KOPT-K1 (cell line): ENCODE data around the gene STAC3.

Experiments used
- H3K27ac ChIP-seq: fragments of 200-600 bp; sonication (generic); 2 replicates; pipeline ENCODE4 v1.5.1; 2016; ENCODE audit warnings: antibody characterized with exemption, mild to moderate bottlenecking, low read depth, low read length; ENCODE audit not compliant: poor library complexity, severe bottlenecking
- H3K36me3 ChIP-seq: fragments of 200-600 bp; sonication (generic); 2 replicates; pipeline ENCODE4 v1.5.1; 2017; ENCODE audit warnings: antibody characterized with exemption, mild to moderate bottlenecking, low read length, moderate library complexity; ENCODE audit not compliant: insufficient read depth
- H3K9me3 ChIP-seq: fragments of 200-600 bp; sonication (generic); 2 replicates; pipeline ENCODE4 v1.5.1; 2017; ENCODE audit warnings: antibody characterized with exemption, low read length, mild to moderate bottlenecking; ENCODE audit not compliant: insufficient read depth, poor library complexity, severe bottlenecking

The STAC3 gene

DNA sequence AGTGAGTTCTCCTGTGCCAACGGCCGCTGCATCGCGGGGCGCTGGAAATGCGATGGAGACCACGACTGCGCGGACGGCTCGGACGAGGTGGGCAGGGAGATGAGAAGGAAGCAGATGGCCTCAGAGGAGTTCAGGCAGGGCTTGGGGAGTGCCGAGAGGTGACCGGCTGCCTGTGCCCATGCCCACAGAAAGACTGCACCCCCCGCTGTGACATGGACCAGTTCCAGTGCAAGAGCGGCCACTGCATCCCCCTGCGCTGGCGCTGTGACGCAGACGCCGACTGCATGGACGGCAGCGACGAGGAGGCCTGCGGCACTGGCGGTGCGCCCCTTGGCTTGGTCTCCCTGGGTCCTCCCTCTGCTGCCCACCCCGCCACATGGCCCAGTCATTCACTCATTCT lies 47.8 kb downstream of the STAC3 start:
- no peaks in the 10 kb centered on the region for H3K9me3 ChIP-seq
- no peak overlapping the region for H3K27ac ChIP-seq
- no peaks in the 10 kb centered on the region for H3K36me3 ChIP-seq

GRCh38 chr12:57202321-57202720 lies 48.7 kb downstream of the STAC3 start:
- Histone ChIP-seq H3K36me3 (no peaks in the 10 kb centered on the region), H3K27ac (no peak overlapping the region), H3K9me3 (no peaks in the 10 kb centered on the region)

DNA sequence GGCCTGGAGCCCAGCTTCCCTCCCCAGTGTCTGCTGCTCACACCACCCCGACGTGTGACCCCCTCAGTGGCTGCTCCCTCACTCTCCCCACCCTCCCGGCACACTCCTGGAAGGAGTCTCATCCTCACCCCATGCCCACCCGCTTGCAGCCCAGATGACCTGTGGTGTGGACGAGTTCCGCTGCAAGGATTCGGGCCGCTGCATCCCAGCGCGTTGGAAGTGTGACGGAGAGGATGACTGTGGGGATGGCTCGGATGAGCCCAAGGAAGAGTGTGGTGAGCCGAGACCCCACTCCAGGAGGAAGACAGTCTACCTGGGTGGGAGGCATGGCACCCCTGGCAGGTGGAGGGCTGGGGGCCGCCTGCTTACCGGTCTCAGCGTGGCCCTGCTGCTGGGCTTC lies 49.4 kb downstream of the STAC3 start:
- Histone ChIP-seq H3K36me3 (no peaks in the 10 kb centered on the region), H3K9me3 (no peaks in the 10 kb centered on the region), H3K27ac (no peak overlapping the region)

DNA sequence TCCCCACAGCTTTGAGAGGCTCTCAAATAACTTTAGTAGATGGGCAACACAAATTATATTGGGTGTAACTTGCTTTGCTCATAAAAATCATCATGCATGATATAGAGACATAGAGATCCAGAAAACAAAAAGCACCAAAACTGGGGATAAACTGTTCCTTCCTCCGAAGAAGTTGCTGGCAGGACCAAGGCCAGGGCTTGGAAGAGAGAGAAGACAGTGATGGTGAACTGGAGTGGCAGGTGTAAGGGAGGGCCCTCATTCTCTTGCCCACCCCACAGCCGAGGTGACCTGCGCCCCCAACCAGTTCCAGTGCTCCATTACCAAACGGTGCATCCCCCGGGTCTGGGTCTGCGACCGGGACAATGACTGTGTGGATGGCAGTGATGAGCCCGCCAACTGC lies 49.8 kb downstream of the STAC3 start:
- H3K9me3 ChIP-seq: no peaks in the 10 kb centered on the region
- H3K36me3 ChIP-seq: no peaks in the 10 kb centered on the region
- no peak overlapping the region for H3K27ac ChIP-seq

- no peaks in the 10 kb centered on the region for H3K36me3 ChIP-seq
- H3K9me3 ChIP-seq: no peaks in the 10 kb centered on the region
- no peak overlapping the region for H3K27ac ChIP-seq
Observed at GRCh38 chr12:57200497-57200896, 50.5 kb downstream of the STAC3 start.

GRCh38 chr12:57199191-57199590 lies 51.8 kb downstream of the STAC3 start:
- Histone ChIP-seq H3K9me3 (no peaks in the 10 kb centered on the region), H3K27ac (no peak overlapping the region), H3K36me3 (no peaks in the 10 kb centered on the region)

DNA sequence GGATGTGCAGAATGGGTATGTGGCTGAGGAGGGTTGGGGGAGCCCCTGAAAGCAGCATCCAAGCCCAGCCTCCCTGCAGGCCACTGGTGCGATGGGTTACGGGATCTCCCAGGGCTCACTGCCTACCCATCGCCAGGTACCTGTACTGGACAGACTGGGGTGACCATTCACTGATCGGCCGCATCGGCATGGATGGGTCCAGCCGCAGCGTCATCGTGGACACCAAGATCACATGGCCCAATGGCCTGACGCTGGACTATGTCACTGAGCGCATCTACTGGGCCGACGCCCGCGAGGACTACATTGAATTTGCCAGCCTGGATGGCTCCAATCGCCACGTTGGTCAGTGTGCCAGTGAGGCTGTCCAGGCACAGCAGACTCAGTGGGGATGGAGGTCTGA lies 52.7 kb downstream of the STAC3 start:
- H3K27ac ChIP-seq: no peak overlapping the region
- no peaks in the 10 kb centered on the region for H3K36me3 ChIP-seq
- no peaks in the 10 kb centered on the region for H3K9me3 ChIP-seq

DNA sequence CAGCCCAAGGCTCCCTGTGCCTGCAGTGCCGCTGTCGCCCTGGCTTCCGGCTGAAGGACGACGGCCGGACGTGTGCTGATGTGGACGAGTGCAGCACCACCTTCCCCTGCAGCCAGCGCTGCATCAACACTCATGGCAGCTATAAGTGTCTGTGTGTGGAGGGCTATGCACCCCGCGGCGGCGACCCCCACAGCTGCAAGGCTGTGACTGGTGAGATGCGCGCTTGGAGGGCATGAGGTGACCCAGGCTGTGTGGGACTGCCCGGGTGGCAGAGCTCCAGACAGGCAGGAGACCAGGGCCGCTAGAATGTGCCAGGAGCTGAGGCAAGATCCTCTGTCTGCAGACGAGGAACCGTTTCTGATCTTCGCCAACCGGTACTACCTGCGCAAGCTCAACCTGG lies 54.0 kb downstream of the STAC3 start:
- Histone ChIP-seq H3K27ac (no peak overlapping the region), H3K36me3 (no peaks in the 10 kb centered on the region)

DNA sequence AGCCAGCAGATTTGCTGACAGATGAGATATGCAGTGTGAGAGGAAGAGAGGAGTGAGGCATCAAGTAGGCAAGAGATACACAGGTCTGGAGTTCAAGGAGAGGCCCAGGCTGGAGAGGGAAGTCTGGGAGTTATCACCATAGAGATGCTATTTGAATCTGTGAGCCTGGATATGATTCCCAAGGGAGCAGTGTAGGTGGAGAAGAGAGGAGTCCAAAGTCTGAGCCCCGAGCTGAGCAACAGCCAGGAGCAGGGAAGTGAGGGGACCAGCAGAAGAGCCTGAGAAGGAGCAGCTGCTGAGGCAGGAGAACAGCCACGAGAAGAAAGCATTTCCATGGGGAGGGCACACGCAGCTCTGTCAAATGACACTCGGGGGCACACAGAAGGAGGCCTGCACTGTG lies 54.5 kb downstream of the STAC3 start:
- H3K27ac ChIP-seq: no peak overlapping the region
- no peaks in the 10 kb centered on the region for H3K36me3 ChIP-seq
- H3K9me3 ChIP-seq: no peaks in the 10 kb centered on the region

More for the DNA sequence above, 54.0 kb downstream of the STAC3 start:
- H3K9me3 ChIP-seq: no peaks in the 10 kb centered on the region

GRCh38 chr12:57195611-57196371 lies 55.2 kb downstream of the STAC3 start:
- H3K9me3 ChIP-seq: no peaks in the 10 kb centered on the region
- H3K27ac ChIP-seq: no peak overlapping the region
- H3K36me3 ChIP-seq: no peaks in the 10 kb centered on the region

DNA sequence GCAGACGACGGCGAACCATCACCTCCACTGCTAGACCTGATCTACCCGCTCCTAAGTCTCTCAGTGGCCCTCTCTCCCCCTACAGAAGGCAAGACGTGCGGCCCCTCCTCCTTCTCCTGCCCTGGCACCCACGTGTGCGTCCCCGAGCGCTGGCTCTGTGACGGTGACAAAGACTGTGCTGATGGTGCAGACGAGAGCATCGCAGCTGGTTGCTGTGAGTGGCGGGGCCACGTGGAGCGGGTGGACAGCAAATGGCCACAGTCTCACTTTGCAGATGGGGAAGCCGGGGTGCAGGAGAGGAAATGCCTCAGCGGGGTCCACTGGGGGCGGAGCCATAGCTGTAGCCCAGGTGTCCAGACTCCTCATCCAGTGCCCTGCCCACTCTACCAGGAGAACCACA lies 55.8 kb downstream of the STAC3 start:
- Histone ChIP-seq H3K27ac (no peak overlapping the region), H3K9me3 (no peaks in the 10 kb centered on the region), H3K36me3 (no peaks in the 10 kb centered on the region)

- Histone ChIP-seq H3K27ac (no peak overlapping the region), H3K36me3 (no peaks in the 10 kb centered on the region), H3K9me3 (no peaks in the 10 kb centered on the region)
Observed at GRCh38 chr12:57194253-57194652, 56.7 kb downstream of the STAC3 start.

- no peaks in the 10 kb centered on the region for H3K9me3 ChIP-seq
- no peak overlapping the region for H3K27ac ChIP-seq
- no peaks in the 10 kb centered on the region for H3K36me3 ChIP-seq
Observed at GRCh38 chr12:57193706-57194245, 57.2 kb downstream of the STAC3 start.
